HG03457 (cell line): ENCODE data around the gene CFAP70.
A peak's percentile ranks its signal among the peaks of the same experiment; 100 is the strongest.
"Not testable (repeated sequence)": the region's sequence is repeated elsewhere in the genome, so short reads cannot be mapped to it uniquely, and the experiment has no call there.

Experiments used
- ATAC-seq: cut with Tn5 transposase; IDR thresholded peaks from one replicate; pipeline ENCODE4 v1.9.1; 2021; ENCODE audit warnings: moderate number of reproducible peaks; ENCODE audit not compliant: unreplicated experiment

CFAP70 gene

GRCh38 chr10:73258612-73259011, 100.1 kb downstream of the CFAP70 start:
- not testable (repeated sequence) for ATAC-seq

GRCh38 chr10:73253225-73253555, 105.5 kb downstream of the CFAP70 start:
- no peak for ATAC-seq

GRCh38 chr10:73252445-73253224, 106.0 kb downstream of the CFAP70 start, which contains the start of gene MRPS16:
MRPS16 (minus strand) TSS chr10:73252644; CDS start chr10:73252482, 162 bp downstream.
- peak; percentile 68 for ATAC-seq

GRCh38 chr10:73251683-73252444, 106.8 kb downstream of the CFAP70 start:
- ATAC-seq, result peak; percentile 15

GRCh38 chr10:73248259-73248724, 110.4 kb downstream of the CFAP70 start:
- ATAC-seq, result no peak

- ATAC-seq, result no peak
These were observed 111.0 kb downstream of the CFAP70 start for GRCh38 chr10:73247509-73248258.

GRCh38 chr10:73246646-73247508, 111.8 kb downstream of the CFAP70 start, which contains the start of gene DNAJC9:
DNAJC9 (minus strand) TSS chr10:73247255; CDS start chr10:73247189, 66 bp downstream.
- ATAC-seq, result peak; percentile 65

- ATAC-seq, result no peak
These were observed 112.4 kb downstream of the CFAP70 start for GRCh38 chr10:73246322-73246645.

- no peak for ATAC-seq
These were observed 113.7 kb downstream of the CFAP70 start for GRCh38 chr10:73244866-73245477.

- no peak for ATAC-seq
These were observed 118.8 kb downstream of the CFAP70 start for GRCh38 chr10:73239908-73240307.

- no peak for ATAC-seq
These were observed 119.6 kb downstream of the CFAP70 start for GRCh38 chr10:73238990-73239566.

GRCh38 chr10:73234695-73235094, 124.0 kb downstream of the CFAP70 start:
- no peak for ATAC-seq

GRCh38 chr10:73233883-73234282, 124.8 kb downstream of the CFAP70 start:
- no peak for ATAC-seq

GRCh38 chr10:73232887-73233286, 125.8 kb downstream of the CFAP70 start:
- no peak for ATAC-seq

- ATAC-seq, result no peak
These were observed 129.1 kb downstream of the CFAP70 start for GRCh38 chr10:73229567-73229966.

GRCh38 chr10:73228247-73228646, 130.4 kb downstream of the CFAP70 start:
- ATAC-seq, result no peak

- ATAC-seq, result no peak
These were observed 132.0 kb downstream of the CFAP70 start for GRCh38 chr10:73226663-73227062.

- ATAC-seq, result no peak
These were observed 133.1 kb downstream of the CFAP70 start for GRCh38 chr10:73225518-73225917.

- no peak for ATAC-seq
These were observed 137.7 kb downstream of the CFAP70 start for GRCh38 chr10:73220989-73221388.

GRCh38 chr10:73219384-73219783, 139.3 kb downstream of the CFAP70 start:
- no peak for ATAC-seq
